T-helper 17 cell (primary cell): Measurements from ENCODE around the gene TEX9. TPM values are rescaled to one million over a fixed set of nuclear protein-coding genes. Genes with fewer than 3 reads are reported as not detected.

Experiments
- ATAC-seq: fragments of 150-1000 bp; cut with Tn5 transposase; 2 replicates; pipeline ENCODE4 v1.10.0; 2021; ENCODE audit warnings: mild to moderate bottlenecking, moderate library complexity
- DNase-seq, 3 donors: peaks; one replicate each; pipeline versions ENCODE4 v3.0.0 to v3.0.0-alpha.2; 2020 to 2021
- H3K9me3 ChIP-seq: one replicate; pipeline ENCODE4 v1.7.0; 2013; ENCODE audit warnings: low read length, mild to moderate bottlenecking; ENCODE audit not compliant: control insufficient read depth, poor library complexity, severe bottlenecking
- H3K27ac Mint-ChIP-seq: one replicate; pipeline ENCODE4 v1.8.0; 2022; ENCODE audit warnings: mild to moderate bottlenecking, moderate library complexity, mixed read lengths
- H3K27me3 Mint-ChIP-seq: one replicate; pipeline ENCODE4 v1.8.0; 2022; ENCODE audit warnings: mixed read lengths
- H3K36me3 Mint-ChIP-seq: one replicate; pipeline ENCODE4 v1.8.0; 2022; ENCODE audit warnings: low read depth, mixed read lengths
- H3K4me1 Mint-ChIP-seq: one replicate; pipeline ENCODE4 v1.8.0; 2022; ENCODE audit warnings: mild to moderate bottlenecking, mixed read lengths
- H3K4me3 Mint-ChIP-seq: one replicate; pipeline ENCODE4 v1.8.0; 2022; ENCODE audit warnings: mild to moderate bottlenecking, moderate library complexity, mixed read lengths
- total RNA-seq, 4 donors: library from RNA in 2 of 4; stranded (reverse) in 2 of 4; gene quantifications; one replicate each; pipeline ENCODE4 v1.2.3 and lab custom pipeline; 2022 to 2026

Gene TEX9
- total RNA-seq, 2 donors from 2014 or later = 0.42 to 1.5 TPM

DNA sequence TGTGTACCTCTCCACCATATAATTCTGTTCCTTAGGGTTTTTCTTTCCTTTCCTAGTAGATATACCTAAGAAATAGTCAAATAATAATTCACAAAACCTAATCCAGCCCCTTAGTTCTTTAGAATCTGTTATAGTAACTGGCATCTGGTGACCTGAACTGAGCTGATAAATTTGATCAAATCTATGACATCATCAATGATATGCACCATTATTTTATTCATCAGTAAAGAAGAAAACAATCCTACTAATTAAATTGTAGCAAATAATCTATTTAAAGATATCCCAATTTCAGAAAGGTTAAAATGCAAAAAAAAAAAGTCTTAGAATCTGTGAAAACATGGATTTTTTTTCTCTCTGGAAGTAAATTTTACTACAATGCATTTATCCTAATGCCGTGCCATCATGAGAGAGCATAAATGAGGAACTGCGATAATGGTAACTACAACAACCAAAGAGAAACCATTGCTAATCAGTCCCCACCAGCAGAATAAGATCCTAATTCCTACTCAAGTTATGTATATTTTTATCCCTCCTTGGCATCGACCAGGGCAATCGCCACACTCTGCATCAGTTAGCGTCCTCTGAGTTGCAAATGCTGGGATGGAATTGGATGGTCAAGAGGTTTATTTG, 106.3 kb downstream of the TEX9 start:
- Mint-ChIP-seq H3K36me3 (no peaks in the 10 kb centered on the region), H3K4me3 (no peak overlapping the region), H3K27ac (no peak overlapping the region), H3K4me1 (peaks cover 13% of the 10 kb centered on the region), H3K27me3 (no peaks in the 10 kb centered on the region)
- no peak for ATAC-seq
- no peaks in the 10 kb centered on the region for H3K9me3 ChIP-seq
- no peak for DNase-seq

DNA sequence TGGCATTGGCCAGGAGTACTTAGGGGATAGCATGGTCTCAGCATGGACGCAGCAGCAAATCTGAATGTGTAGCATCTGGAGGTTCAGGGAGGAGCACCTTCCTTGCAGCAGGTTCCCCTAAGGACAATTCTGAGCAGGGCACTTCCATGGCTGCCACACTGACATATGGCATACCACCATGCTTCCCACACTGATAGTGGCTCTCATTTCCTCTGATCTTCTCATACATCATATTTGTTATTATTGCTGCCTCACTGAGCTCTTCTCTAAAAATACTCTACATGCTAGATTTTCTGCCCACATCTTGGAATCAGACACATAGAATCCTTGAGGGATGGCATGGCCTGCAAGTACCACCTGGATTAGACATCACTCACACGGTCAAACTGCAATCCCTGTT, 107.1 kb downstream of the TEX9 start:
- ATAC-seq (no peak), DNase-seq (no peak)
- Mint-ChIP-seq H3K4me1 (peaks cover 13% of the 10 kb centered on the region), H3K27ac (no peak overlapping the region), H3K36me3 (no peaks in the 10 kb centered on the region), H3K4me3 (no peak overlapping the region), H3K27me3 (no peaks in the 10 kb centered on the region)
- no peaks in the 10 kb centered on the region for H3K9me3 ChIP-seq

DNA sequence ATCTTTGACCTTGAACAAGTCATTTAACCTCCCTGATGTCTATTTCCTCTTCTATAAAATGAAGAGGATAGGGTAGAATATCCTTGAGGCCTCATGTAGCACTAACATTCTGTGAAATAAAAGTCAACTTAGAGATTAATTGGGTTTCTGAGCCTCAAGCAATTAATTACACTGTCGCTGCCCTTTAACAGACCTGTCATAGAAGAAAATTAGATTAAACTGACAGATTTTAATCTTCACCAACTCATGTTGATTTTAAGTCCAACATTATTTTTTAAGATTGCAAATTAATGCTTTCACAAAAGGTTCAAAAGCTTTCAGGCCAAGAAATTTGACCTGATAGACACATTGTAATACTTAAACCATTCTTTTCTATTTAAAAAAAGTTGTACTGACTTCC, 107.8 kb downstream of the TEX9 start:
- Mint-ChIP-seq H3K4me1 (peaks cover 12% of the 10 kb centered on the region), H3K27me3 (no peaks in the 10 kb centered on the region), H3K4me3 (no peak overlapping the region), H3K36me3 (no peaks in the 10 kb centered on the region), H3K27ac (no peak overlapping the region)
- ATAC-seq (no peak), DNase-seq (no peak)
- no peaks in the 10 kb centered on the region for H3K9me3 ChIP-seq

DNA sequence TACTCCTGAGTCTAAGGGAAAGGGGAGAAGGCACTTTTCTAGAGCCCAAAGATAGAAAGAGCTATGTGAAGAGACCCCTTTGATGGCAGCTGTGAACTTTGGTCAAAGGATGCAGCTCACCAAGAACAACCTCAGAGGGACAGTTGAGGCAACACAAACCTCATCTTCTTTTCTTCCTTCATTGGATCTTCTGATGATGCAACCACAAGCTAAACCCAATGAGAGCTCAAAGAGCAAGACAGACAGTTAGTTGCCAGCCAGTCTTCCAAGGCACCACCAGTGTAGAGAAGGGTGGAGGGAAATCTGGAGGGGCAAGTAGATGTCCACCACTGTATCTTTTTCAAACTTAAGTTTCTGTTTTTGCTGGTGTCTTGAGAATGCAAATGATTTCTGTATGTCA, 110.1 kb downstream of the TEX9 start:
- DNase-seq (no peak), ATAC-seq (no peak)
- Mint-ChIP-seq H3K4me3 (no peak overlapping the region), H3K36me3 (no peaks in the 10 kb centered on the region), H3K27me3 (no peaks in the 10 kb centered on the region), H3K4me1 (no peaks in the 10 kb centered on the region), H3K27ac (no peak overlapping the region)
- no peaks in the 10 kb centered on the region for H3K9me3 ChIP-seq

Other genes with a start within 250 kb of the TEX9 start
- 10 to 100 TPM; 24.5 to 26.8 TPM for gene RFX7, start 121.5 kb upstream of the TEX9 start, total RNA-seq
- gene MNS1, start 99.7 kb downstream of the TEX9 start, total RNA-seq = under 1 TPM in 1 of 2 donors, not detected in 1; 0.52 TPM